D721Med (cell line): ENCODE results near the gene TPT1.

ENCODE experiments used
- DNase-seq: peaks from one replicate; pipeline ENCODE4 v3.0.0; 2011; ENCODE audit warnings: low spot score; ENCODE audit not compliant: insufficient read length
- FAIRE-seq: peaks from 2 replicates; lab custom pipeline; 2011; peaks lifted over from hg19 to GRCh38; lab: Jason Lieb, UNC
- TF ChIP-seq, protein P1 (sequence below): IDR thresholded peaks from 2 replicates; pipeline ENCODE4 v1.5.1; 2012; ENCODE audit warnings: mild to moderate bottlenecking, control low read depth; ENCODE audit not compliant: insufficient read depth; ENCODE audit errors: missing control alignments

TPT1 gene

DNA sequence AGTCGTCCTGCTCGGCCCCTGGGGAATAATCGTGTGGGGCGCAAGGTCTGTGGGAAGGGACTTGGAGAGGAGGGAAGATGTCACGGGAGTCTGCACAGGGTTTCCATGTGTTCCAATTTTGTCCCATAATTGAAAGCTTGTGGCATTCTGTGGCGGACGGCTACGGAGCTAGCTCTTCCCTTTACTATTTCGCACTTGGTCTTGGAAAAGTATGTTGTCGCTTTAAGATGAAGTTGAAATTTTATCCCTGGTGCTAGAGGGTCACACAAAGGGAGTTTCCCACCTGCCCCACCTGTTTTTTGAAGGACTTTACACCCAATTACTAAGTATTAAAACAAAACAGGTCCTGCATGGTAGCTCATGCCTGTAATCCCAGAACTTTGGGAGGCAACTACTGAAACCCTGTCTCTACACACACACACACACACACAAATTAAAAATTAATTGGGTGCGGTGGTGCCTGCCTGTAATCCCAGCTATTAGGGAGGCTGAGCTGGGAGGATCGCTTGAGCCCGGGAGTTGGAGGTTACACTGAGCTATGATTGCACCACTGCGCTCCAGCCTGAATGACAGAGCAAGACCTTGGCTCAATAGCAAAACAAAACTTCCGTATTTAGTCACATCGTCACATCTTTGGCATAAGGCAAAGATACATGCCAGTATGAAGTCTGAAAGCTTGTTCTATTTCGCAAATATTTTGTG, 967 bp upstream of the TPT1 start:
- DNase-seq (no peak), FAIRE-seq (no peak)
- TF ChIP-seq, protein P1, sequence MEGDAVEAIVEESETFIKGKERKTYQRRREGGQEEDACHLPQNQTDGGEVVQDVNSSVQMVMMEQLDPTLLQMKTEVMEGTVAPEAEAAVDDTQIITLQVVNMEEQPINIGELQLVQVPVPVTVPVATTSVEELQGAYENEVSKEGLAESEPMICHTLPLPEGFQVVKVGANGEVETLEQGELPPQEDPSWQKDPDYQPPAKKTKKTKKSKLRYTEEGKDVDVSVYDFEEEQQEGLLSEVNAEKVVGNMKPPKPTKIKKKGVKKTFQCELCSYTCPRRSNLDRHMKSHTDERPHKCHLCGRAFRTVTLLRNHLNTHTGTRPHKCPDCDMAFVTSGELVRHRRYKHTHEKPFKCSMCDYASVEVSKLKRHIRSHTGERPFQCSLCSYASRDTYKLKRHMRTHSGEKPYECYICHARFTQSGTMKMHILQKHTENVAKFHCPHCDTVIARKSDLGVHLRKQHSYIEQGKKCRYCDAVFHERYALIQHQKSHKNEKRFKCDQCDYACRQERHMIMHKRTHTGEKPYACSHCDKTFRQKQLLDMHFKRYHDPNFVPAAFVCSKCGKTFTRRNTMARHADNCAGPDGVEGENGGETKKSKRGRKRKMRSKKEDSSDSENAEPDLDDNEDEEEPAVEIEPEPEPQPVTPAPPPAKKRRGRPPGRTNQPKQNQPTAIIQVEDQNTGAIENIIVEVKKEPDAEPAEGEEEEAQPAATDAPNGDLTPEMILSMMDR, result no peak

DNA sequence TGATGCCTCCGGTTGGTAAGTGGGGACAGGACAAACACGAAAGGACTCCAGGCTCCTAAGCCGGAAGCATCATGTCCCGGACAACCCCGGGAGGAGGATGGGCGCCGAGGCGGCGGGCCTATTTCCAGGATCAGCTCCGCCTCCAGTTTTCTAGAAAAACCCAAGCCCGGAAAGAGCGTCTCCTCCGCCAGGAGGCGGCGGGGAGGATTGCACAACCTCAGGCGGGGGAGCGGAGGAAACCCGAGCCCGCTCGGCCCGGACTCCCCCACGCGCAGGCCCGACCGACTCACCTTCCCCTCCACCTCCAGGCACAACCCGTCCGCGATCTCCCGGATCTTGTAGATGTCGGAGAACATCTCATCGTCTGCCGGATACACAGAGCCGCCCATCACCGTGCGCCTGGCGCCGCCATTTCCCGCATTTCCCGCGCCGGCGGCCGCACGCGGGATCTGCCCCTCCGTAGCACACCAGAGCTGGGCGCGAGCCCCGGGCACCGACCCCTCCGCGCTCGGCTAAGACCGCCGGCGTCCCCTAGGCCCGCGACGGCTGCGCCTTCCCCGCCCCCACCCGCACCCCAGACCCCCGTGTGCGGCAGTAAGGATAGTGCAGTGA, 455 bp downstream of the TPT1 start:
- DNase-seq (no peak), FAIRE-seq (no peak)
- TF ChIP-seq, protein P1, result peak; percentile 10

DNA sequence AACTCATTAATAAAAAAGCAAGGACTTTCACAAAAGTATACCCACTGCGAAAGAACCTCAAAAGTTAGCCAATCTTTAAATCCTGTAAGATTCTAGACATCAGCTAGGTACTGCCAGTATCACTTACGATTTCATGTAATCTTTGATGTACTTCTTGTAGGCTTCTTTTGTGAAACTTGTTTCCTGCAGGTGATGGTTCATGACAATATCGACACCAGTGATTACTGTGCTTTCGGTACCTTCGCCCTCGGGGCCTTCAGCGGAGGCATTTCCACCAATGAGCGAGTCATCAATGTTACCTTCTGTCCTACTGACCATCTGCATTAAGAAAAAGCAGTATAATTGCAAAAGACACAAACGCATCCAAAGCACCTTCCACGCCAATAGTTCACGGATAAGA, 1.1 kb downstream of the TPT1 start:
- no peak for FAIRE-seq

DNA sequence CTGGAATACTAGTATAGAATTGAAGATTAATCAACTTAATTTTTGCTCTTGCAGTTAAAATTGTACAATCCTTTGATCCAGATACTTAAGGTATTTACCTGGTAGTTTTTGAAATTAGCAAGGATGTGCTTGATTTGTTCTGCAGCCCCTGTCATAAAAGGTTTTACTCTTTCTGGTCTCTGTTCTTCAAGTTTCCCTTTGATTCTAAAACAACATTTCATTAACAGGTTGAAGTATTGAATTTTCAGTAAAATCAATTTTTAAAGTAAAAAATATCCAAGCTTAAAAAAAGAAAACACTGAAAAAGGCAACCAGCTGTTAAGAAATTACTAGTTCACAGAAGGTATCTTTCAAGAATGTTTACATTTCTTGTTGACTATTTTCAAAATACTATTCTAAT, 1.6 kb downstream of the TPT1 start:
- no peak for FAIRE-seq
- TF ChIP-seq, protein P1, result no peak
- DNase-seq, result no peak

More for the DNA sequence above, 1.1 kb downstream of the TPT1 start:
- DNase-seq, result no peak
- TF ChIP-seq, protein P1, result no peak

DNA sequence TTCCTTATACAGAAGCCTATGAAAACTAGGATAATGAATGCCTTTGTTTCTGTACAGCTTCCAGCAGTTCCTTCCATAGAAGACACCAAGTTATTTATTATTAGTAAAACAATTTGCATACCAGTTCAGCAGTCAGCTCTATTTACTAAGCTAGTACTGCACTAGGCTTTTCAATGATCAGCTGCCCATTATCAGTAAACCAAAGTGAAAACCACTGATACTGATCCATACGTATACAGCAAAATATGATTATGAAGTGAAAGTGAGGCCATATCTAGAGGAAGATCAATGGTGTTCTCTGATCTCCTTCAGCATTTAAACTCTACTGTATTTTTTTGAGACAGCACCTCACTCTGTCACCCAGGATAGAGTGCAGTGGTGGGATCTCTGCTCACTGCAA, 3.2 kb downstream of the TPT1 start:
- FAIRE-seq (no peak), DNase-seq (no peak)
- TF ChIP-seq, protein P1, result no peak

DNA sequence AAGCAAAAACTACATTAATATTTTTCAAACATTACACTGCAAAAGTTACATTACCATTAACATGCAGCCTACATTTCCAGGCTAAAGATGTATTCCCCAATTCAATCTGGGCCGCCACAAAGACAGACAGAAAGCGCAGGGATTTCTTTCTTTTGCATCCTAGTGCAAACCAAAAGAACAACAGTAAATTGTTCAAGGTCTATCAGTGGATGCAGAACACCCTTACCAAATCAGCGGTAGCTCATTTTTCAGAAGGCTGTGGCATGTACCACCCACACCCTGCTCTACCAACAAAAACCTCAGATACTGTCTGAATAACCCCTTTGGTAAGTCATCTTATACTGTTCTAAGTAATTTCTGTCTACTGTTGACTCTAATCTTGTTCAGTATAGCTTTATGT, 3.6 kb downstream of the TPT1 start:
- no peak for FAIRE-seq
- no peak for DNase-seq
- TF ChIP-seq, protein P1, result no peak
